GM08714 (cell line): Measurements from ENCODE around the gene IQCM.

Experiments
- H3K4me3 ChIP-seq: fragments of 200-500 bp; sonication (Bioruptor generic); 2 replicates; pipeline ENCODE4 v1.5.1; 2014; ENCODE audit warnings: mild to moderate bottlenecking, low read length, inconsistent platforms
- ZNF274 ChIP-seq: IDR thresholded peaks from 2 replicates; pipeline ENCODE4 v1.6.1; 2012; ENCODE audit warnings: mild to moderate bottlenecking, low read depth, low read length

Gene IQCM

DNA sequence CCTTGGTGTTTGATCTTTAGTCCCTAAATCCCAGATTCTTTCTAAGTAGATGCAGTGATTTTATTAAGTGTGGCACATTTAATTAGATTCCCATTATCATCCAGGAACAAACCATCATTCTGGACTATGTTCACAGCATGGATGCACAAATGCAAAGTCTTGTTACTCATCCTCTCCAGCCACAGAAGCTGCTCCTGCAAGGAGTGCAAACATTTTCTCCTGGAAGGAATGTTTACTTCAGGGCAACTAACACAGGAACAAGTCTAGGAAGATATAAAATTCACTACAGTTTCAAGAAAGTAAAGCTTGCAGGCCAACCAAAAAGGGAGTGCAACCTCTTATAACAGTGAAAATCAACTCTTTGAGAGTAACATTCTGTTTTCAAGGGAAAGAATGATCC, 106.0 kb downstream of the IQCM start:
- no peak overlapping the region for H3K4me3 ChIP-seq
- no peak for TF ChIP-seq ZNF274

DNA sequence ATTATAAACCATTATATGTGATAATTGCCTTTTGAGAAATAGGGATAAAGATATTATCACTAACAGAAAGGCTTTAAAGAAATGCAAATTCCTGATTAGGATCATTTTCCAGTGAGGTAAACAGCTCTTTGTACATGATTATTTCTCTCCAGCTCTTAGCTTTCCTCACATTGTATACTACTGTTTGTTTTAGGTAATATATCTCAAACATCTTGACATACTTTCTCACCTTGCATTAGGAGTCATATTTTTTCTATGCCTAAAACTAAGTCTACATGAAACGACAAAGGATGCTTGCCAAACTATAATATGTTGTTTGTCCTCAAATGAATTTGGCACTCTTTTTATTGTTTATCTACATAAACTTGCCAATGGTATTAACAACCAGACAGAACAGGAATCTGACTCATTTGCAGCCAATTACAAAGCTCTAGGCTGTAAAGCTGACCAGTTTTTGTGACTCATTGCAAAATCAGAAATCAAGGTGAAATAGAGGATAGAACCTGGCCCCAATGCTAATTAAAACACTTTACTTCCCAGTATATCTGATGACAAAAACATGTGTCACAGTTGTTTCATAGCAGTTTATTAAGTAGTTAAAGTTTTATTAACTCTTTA, 107.0 kb downstream of the IQCM start:
- no peak for TF ChIP-seq ZNF274
- no peak overlapping the region for H3K4me3 ChIP-seq

DNA sequence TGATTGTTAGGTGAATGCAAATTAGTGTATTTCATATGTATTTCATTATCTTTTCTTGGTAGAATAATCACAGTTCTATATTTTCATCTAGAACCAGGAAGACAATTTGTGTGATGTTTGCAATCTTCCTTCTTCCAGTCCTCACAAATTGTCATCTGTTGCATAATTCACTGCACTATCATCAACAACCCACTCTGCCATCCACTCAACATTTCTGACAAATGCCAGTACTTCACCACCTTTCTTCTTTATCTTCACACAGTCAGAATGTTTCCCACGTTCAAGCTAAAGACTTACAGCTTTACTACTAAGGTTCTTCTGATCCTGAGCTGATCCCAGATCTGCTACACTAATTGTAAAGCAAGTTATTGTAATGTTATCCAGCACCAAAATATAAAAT, 107.8 kb downstream of the IQCM start:
- H3K4me3 ChIP-seq, result no peak overlapping the region
- no peak for TF ChIP-seq ZNF274

DNA sequence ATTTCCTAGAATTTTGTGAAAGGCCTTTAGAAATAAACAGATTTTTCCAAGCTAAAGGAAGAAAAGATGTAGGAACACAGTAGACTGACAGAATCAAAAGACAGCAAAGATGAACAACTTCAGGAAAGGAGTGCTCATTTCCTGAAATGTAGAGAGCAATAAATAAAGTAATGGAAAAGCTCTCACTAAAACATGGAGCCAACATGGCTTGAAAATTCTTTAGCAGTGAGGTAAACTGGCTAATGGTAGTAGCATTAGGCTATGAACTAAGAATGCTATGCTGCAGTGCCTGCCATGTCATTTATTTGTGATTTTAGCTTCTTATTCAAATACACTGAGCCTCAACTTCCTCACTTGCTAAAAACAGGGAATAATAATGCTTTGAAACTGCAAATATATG, 108.7 kb downstream of the IQCM start:
- no peak overlapping the region for H3K4me3 ChIP-seq
- no peak for TF ChIP-seq ZNF274

DNA sequence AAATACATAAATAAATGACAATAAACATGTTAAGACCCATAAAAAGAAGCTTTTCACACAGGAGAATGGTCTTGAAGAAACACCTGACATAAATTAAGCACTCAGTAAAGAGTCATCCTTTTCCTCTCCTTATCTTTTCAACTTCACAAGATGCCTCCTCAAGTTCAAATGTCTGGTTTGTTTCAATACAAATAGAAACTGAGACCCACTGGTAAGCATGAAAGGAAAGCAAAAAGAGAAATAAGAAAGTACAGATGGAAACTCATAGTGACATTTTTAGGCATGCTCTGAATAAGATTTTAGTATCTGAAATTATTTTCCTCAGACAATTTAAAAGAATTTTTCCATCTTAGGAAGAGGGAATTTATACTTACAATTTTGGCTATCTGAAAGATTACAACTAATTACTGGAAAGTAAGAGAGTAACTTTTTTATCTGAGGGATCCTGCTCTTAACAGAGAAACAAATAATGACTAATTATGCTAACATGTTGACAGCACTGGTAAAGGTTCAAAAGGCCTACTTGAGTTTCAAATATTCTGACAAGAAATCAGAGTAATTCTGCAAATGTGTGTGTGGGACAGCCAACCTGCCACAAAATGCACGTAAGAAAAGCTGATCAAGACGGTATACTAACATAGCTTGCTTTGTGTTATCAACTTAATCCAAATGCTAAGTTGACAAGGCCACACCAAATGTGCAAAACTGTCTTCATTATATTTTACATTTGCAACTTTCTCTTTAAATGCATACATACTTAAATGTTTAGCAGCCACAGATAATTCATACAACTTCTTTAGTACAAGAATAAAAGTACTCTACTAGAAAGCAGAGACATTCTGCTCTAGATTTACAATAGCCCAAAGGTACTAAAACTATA, 113.0 kb downstream of the IQCM start:
- TF ChIP-seq ZNF274, result no peak
- no peak overlapping the region for H3K4me3 ChIP-seq

DNA sequence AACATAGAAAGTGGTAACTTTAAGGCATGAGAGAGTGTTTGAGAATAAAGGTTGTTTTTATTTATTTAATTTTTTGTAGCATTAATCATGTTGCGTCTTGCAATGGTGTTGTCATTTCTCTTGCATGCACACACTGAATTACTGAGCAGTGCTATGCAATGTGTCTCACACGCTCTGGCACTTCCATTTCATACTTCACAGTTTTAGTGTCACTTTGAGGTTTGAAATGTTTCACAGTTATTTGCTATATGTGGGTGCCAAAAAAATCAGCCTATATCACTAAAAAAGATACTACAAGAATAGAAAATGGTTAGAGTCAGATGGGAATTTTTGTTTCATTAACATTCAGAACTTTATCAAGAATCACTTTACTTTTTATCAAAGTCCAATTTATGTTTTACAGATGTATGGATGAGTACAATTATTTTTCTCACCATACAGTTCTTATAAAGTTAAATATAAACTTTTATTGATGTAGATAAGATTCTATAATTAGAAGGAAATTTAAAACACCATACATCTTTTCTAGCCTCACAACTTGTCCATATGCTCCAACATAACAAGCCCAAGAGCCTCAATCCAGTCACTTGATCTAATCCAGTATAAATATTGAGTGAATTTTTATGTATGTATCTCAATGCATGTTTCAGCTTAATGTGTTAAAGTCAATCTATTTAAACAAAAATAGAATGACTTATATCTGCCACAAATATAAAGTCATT, 114.0 kb downstream of the IQCM start:
- H3K4me3 ChIP-seq, result no peak overlapping the region
- TF ChIP-seq ZNF274, result no peak

DNA sequence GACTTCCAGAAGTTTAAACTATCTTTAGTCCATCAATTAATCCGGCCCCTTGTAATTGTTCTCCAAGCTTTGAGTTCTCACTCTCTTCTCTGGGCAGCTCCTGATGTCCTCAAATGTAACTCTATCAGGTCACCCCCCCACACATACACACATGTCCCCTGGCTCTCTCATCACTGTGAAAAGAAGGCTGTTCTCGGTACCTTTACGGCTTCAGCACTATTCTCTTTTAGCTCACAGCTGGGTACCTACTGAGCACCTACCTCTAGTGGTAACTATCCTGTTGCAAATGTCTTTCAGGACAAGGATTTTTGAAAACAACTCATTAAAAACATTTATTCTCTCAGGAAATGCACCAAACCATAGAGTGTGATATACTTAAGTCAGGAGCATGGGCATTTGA, 115.4 kb downstream of the IQCM start:
- H3K4me3 ChIP-seq, result no peak overlapping the region
- no peak for TF ChIP-seq ZNF274

DNA sequence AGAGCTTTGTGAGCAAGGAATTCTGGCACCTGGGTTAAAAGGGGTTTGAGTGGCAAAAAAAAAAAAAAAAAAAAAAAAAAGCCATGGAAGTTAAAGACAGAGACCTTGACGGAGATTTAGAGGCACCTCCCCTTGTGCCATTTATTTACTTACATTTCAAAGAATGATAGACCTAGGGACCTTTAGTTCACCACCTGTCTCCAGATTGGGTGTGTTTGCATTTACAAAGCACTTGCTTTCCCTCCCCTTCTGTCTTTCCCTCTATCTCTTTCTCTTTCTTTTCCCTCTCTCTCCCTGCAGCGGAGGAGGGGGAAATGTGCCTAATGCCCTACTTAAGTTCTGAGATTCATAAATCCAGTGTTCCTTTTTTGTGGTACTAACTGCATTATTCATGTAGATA, 116.0 kb downstream of the IQCM start:
- H3K4me3 ChIP-seq, result no peak overlapping the region
- TF ChIP-seq ZNF274, result no peak

DNA sequence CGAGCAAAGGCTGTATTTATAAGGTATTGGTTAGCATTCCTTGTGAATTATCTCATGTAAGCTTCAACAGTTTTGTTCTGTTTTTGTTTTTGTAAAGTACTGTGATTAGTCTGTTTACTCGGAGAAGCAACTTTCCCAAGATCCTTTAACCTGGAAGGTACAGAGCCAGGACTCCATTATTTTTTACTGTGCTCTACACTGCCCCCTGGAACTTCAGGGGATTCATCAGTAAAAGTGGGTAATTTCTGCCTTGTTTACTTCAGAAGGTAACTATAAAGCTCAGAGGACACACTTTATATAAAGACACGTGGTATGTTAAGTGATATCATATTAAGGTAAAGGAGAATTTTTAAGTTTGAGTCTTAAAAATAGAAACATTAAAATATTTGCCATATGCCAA, 124.9 kb downstream of the IQCM start:
- TF ChIP-seq ZNF274, result no peak
- H3K4me3 ChIP-seq, result no peak overlapping the region

DNA sequence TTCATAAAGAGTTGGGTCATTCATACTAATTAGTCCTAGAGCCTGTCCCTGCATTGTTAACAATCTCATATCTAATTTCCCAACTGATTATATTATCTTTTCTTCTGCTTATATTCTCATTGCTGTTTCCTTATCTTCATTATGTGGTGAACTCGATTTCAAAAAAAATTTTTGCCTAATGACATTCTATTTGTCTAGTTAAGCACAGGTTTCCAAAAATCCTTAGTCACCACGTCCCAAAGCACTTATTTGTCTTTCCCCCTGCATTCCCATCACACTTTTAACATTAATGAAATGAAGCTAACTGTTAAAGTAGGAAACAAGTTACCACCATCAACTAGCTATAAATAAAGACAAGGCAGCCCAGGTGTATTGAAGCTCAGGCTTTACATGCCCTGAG, 131.1 kb downstream of the IQCM start:
- no peak for TF ChIP-seq ZNF274

DNA sequence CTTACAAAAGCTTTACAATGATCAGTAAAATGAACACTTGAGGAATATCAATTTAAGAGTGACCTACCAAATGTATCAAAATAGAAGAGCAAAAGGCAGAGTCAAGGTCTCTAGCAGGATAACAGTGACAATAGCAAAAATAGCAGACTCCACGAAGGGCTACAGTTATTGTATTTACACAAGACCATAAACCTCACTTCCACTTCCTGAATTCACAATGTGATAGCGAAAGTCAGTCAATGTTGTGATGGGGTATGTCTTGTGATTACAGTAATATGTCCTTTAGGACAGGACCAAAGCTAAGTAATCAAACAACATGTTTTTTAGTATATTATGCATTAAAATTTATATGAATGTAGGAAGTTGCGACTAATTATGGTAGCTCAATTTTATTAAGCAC, 139.6 kb downstream of the IQCM start:
- TF ChIP-seq ZNF274, result no peak
- no peak overlapping the region for H3K4me3 ChIP-seq

More for the DNA sequence above, 131.1 kb downstream of the IQCM start:
- H3K4me3 ChIP-seq, result no peak overlapping the region

DNA sequence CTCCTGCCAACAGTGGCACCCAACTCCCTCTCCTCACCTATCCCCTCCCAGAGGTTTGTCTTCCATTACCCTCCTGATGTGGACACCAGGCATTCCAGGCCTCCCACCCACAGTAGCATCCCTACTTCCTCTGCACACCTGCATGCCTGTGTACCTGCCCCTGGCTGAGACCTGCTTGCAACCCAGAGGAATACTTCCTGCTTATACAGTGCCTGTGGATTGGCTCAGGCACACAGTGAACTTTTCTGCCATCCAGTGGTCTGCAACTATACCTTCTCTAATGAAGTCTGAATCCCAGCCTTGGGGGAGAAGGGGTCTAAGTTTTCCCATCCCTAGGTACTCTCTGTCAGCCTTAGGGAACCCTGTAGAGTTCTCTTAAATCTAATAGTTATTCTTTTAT, 169.9 kb downstream of the IQCM start:
- TF ChIP-seq ZNF274, result no peak
- H3K4me3 ChIP-seq, result no peak overlapping the region

DNA sequence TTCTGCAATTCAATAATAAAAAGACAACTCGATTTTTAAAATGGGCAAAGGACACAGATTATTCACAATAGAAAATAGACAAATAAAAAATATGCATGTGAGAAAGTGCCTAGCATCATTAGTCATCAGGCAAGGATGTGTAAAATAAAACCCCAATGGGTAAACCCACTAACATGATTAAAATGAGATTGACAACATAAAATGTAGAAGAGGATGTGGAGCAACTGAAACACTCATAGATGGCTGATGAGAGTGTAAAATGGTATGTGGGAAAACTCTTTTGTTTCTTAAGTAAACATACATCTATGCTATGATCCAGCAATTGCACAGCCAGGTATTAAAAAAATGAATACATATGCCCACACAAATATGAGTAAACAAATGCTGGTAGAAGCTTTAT, 177.6 kb downstream of the IQCM start:
- no peak for TF ChIP-seq ZNF274
- no peak overlapping the region for H3K4me3 ChIP-seq

DNA sequence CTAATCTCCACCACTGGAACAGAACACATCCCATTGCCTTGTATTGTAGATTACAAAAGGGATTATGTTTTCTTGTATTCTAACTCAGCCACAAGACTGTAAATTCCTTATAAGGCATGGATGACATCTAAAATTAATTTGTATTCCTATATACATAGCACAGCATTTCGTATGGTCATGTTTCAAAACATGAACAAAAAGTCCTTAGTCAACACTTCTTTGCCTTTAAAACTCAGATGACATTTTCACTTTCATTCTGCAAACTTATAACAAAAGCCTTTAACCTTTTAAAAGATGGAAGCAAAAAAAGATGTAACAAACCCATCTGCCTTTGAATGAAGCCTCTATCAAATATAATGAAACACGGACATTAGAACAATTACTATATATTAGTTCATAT, 181.3 kb downstream of the IQCM start:
- H3K4me3 ChIP-seq, result no peak overlapping the region
- no peak for TF ChIP-seq ZNF274

DNA sequence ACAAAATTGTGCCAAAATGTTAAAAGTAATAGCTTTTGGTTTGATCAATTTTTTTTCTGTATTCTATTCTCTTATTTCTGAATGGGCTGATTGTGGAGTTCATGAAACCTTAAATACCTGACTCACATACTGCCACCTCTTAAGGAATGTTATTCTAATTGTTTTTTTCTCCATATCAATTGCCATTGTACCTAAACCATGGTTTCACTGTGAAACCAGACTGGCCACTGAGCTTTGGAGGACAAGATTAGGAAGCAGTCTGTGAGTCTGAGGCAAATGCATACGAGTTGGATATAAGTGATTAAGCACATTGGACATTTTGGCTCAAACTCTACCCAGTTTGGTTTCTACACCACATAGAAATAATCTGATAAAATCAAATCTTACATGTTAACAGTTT, 184.0 kb downstream of the IQCM start:
- no peak overlapping the region for H3K4me3 ChIP-seq
- TF ChIP-seq ZNF274, result no peak
